ENCODE data around the gene HMG20A. TPM values are rescaled to one million over a fixed set of nuclear protein-coding genes. Genes with fewer than 3 reads are reported as not detected.

Gene HMG20A
- 32.9 and 43.3 TPM in 2 replicates for total RNA-seq

DNA sequence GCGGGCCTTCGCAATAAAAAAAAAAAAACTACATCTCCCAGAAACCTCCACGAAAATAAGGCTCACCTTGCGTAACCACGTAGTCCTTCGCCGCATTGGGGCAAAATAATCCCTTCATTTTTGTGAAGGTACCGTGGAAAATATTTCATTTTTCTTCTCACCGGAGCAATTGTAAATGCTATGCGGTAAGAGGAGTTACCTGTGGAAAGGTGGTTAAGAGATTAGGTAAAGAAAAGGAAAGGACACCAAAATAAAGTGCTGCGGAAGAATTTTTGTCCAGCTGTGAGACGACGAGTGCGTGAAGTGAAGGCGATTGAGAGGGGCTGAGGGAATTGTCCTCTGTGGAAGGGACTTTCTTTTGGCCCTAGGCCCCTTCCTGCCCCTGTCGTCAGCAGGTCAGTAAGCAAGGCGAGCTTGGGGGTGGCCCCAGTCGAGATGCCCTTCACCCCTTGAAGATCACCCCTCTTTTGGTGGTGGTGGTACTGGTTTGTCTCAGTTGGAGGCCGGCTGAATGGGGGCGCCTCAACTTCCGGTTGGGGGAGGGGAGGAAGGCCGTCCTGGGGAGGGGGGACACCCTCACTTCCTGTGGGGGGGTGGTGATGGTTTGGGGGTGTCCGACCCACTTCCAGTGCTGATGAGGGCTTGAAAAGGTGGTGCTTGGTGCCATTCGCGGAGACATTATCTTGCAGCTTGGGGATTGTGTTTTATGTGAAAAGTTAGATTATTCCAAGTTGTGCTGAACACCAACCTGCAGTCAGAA is at the start of gene HMG20A:
Gene HMG20A, plus strand, starts transcription at position 279 of the 760 bp plus-strand sequence. CDS start 37,520 bp downstream, outside the sequence.

DNA sequence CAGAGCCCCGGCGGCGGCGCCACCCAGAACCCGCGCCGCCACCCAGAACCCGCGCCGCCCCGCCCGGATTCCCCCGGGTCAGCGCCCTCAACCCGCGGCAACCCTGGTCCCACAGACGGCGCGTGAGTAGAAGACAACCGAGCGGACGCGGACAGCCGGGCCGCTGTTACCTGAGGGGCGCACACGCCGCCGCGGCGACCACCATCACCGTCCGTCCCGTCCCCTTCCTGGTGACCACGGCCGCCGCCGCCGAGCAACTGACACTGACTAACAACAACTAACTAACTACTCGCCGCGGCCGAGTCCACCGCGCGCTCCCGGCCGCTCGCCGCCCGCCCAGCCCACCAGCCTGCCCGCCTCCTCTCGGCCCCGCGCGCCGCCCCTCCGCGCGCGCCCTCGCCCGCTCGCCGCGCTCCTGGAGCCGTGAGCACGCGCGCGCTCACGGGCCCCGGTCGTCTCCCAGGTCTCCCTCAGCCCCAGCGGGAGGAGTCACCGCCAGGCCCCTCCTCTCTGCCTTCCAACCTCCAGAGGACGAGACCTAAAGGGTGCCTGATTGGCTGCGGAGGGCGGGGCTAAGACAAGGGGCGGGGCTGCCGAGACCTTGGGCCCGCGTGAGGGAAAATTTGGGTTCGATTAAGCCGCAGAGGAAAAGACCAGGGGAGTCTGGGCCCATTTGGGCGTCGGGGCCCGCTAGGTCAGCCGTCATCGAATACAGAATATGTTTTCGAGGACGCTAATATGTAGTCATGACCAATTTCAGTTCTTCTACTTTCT is 665 bp upstream of the HMG20A start, which contains the start of gene PEAK1:
Gene PEAK1, minus strand, starts transcription at position 269 of the 774 bp plus-strand sequence. CDS start 238,178 bp downstream, outside the sequence.

Other genes with a start within 250 kb of the HMG20A start
- gene PEAK1, start 784 bp upstream of the HMG20A start, total RNA-seq: 156 and 177 TPM in 2 replicates
- gene LINGO1, start 212.0 kb downstream of the HMG20A start, total RNA-seq: not detected in 2 replicates